ENCODE data around the gene PRF1. TPM values are rescaled to one million over a fixed set of nuclear protein-coding genes. Genes with fewer than 3 reads are reported as not detected.

The PRF1 gene
- total RNA-seq, 2 donors from 2014 or later, result not detected

DNA sequence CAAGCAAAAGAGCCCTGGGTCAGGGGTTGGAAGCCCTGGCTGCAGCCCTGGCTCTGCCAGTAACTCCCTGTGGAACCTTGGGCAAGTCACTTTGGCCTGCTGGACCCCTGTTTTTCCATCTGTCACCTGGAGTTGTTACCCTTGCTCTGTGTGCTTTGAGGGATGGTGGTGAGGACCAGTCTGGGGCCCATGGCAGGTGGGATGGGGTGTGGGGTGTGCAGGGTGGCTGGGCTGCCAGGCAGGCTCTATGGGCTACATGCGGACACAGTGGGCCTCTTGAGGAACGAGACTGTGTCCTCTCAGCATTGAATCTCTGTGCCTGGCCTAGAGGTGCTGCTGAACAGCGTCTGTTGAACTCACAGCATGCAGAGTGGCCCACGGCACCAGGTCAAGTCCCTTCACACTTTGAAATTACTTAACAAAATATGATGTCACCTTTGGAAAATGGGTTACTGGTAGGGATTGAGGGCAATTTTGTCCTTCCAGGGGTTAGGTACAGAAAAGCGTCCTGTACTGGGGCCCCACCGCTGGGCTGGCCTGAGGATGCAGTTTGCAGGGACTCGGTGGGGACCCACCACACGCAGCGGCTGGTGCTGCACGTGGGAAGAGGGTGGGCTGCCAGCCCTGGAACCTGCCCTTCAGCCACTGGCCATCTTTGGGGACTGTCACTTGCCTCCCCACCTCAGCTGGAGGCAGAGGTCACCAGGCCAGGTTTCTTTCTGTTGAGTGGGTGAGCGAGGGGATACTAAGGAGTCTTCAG, 45.3 kb downstream of the PRF1 start:
- Mint-ChIP-seq H3K27ac (no peak overlapping the region), H3K9me3 (no peaks in the 10 kb centered on the region), H3K27me3 (ENCODE audit: insufficient read depth) (no peaks in the 10 kb centered on the region), H3K4me3 (no peak overlapping the region), H3K36me3 (ENCODE audit: low read depth) (peaks cover 20% of the 10 kb centered on the region), H3K4me1 (peaks cover 14% of the 10 kb centered on the region)
- 96% methylated on average over 8 to 11 of the region's 11 CpGs for WGBS, 2 experiments (ENCODE audit: insufficient coverage in 1 of 2, insufficient read length in 1 of 2)
- Histone ChIP-seq H3K4me3 (ENCODE audit: low read length) (no peak overlapping the region), H3K9me3 (ENCODE audit: control insufficient read depth, low read length) (no peaks in the 10 kb centered on the region), H3K36me3 (ENCODE audit: control insufficient read depth, insufficient read depth, low read length) (peaks cover 3% of the 10 kb centered on the region), H3K9ac (ENCODE audit: extremely low read depth, low read length, poor library complexity, severe bottlenecking) (no peak overlapping the region), H3K27ac (ENCODE audit: low read depth, low read length) (no peak overlapping the region), H3K4me1 (ENCODE audit: control insufficient read depth, insufficient read depth, low read length) (no peaks in the 10 kb centered on the region), H3K27me3 (ENCODE audit: control insufficient read depth, insufficient read depth, low read length, poor library complexity, severe bottlenecking) (no peaks in the 10 kb centered on the region)
- TF ChIP-seq, protein P1, sequence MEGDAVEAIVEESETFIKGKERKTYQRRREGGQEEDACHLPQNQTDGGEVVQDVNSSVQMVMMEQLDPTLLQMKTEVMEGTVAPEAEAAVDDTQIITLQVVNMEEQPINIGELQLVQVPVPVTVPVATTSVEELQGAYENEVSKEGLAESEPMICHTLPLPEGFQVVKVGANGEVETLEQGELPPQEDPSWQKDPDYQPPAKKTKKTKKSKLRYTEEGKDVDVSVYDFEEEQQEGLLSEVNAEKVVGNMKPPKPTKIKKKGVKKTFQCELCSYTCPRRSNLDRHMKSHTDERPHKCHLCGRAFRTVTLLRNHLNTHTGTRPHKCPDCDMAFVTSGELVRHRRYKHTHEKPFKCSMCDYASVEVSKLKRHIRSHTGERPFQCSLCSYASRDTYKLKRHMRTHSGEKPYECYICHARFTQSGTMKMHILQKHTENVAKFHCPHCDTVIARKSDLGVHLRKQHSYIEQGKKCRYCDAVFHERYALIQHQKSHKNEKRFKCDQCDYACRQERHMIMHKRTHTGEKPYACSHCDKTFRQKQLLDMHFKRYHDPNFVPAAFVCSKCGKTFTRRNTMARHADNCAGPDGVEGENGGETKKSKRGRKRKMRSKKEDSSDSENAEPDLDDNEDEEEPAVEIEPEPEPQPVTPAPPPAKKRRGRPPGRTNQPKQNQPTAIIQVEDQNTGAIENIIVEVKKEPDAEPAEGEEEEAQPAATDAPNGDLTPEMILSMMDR (conservative IDR thresholded peaks at IDR 0.05), result no peak
- no peak for DNase-seq

DNA sequence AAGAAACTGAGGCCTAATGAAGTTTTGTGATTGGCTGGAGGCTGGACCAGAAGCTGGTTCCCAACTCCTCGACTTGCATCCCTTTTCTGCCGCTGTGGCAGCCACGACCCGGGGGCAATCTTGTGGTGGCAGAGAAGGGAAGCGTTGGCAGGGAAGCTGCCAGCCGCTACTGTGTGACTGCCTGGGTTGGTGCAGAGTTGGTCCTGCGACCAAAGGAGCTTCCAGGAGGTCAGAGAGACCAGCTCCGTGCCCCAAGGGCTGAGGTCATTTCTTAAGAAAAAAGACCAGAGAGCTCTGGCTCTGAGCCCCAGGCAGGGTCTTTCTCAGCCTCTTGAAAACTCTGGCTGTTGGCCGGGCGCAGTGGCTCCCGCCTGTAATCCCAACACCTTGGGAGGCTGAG, 47.2 kb downstream of the PRF1 start:
- 83 to 91% methylated on average over 6 to 11 of the region's 11 CpGs for WGBS, 2 experiments (ENCODE audit: insufficient coverage in 1 of 2, insufficient read length in 1 of 2)
- Mint-ChIP-seq H3K4me1 (peaks cover 14% of the 10 kb centered on the region), H3K27ac (no peak overlapping the region), H3K27me3 (ENCODE audit: insufficient read depth) (no peaks in the 10 kb centered on the region), H3K4me3 (no peak overlapping the region), H3K9me3 (no peaks in the 10 kb centered on the region), H3K36me3 (ENCODE audit: low read depth) (peaks cover 20% of the 10 kb centered on the region)
- Histone ChIP-seq H3K36me3 (ENCODE audit: control insufficient read depth, insufficient read depth, low read length) (peaks cover 7% of the 10 kb centered on the region), H3K27me3 (ENCODE audit: control insufficient read depth, insufficient read depth, low read length, poor library complexity, severe bottlenecking) (no peaks in the 10 kb centered on the region), H3K4me3 (ENCODE audit: low read length) (no peak overlapping the region), H3K9me3 (ENCODE audit: control insufficient read depth, low read length) (no peaks in the 10 kb centered on the region), H3K27ac (ENCODE audit: low read depth, low read length) (no peak overlapping the region), H3K4me1 (ENCODE audit: control insufficient read depth, insufficient read depth, low read length) (no peaks in the 10 kb centered on the region), H3K9ac (ENCODE audit: extremely low read depth, low read length, poor library complexity, severe bottlenecking) (no peak overlapping the region)
- TF ChIP-seq, protein P1 (conservative IDR thresholded peaks at IDR 0.05), result no peak
- no peak for DNase-seq

DNA sequence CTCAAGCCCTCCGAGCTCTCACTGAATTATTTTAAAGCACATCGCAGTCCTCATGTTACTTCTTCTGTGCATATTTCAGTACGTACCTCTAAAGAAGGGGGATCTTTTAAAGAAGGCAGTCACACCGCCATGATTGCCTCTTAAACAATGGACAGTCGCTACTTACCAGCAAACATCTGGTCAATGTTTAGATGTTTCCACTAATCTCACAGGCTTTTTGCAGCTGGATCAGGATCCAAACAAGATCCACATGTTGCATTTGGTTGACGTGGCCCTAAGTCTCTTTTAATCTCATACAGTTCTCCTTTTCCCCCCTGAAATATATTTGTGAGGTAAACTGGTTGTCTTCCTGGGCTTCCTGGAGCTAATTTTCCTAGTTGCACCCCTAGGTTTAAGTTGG, 50.0 kb downstream of the PRF1 start:
- 87 to 94% methylated on average over 4 to 6 of the region's 6 CpGs for WGBS, 2 experiments (ENCODE audit: insufficient coverage in 1 of 2, insufficient read length in 1 of 2)
- Histone ChIP-seq H3K4me3 (ENCODE audit: low read length) (no peak overlapping the region), H3K9me3 (ENCODE audit: control insufficient read depth, low read length) (no peaks in the 10 kb centered on the region), H3K9ac (ENCODE audit: extremely low read depth, low read length, poor library complexity, severe bottlenecking) (no peak overlapping the region), H3K27me3 (ENCODE audit: control insufficient read depth, insufficient read depth, low read length, poor library complexity, severe bottlenecking) (no peaks in the 10 kb centered on the region), H3K27ac (ENCODE audit: low read depth, low read length) (peak overlapping the region; percentile 24), H3K4me1 (ENCODE audit: control insufficient read depth, insufficient read depth, low read length) (no peaks in the 10 kb centered on the region), H3K36me3 (ENCODE audit: control insufficient read depth, insufficient read depth, low read length) (peaks cover 7% of the 10 kb centered on the region)
- Mint-ChIP-seq H3K4me3 (no peak overlapping the region), H3K9me3 (no peaks in the 10 kb centered on the region), H3K36me3 (ENCODE audit: low read depth) (peaks cover 22% of the 10 kb centered on the region), H3K4me1 (no peaks in the 10 kb centered on the region), H3K27me3 (ENCODE audit: insufficient read depth) (no peaks in the 10 kb centered on the region), H3K27ac (no peak overlapping the region)
- TF ChIP-seq, protein P1 (conservative IDR thresholded peaks at IDR 0.05), result no peak
- no peak for DNase-seq
